Fibroblast of upper back skin (primary cell): ENCODE measurements around the gene DGLUCY.
"Not testable (repeated sequence)": the region's sequence is repeated elsewhere in the genome, so short reads cannot be mapped to it uniquely, and the experiment has no call there.

ENCODE experiments used
- DNase-seq: peaks from one replicate; pipeline ENCODE4 v3.0.0-alpha.2; 2013

Gene DGLUCY

DNA sequence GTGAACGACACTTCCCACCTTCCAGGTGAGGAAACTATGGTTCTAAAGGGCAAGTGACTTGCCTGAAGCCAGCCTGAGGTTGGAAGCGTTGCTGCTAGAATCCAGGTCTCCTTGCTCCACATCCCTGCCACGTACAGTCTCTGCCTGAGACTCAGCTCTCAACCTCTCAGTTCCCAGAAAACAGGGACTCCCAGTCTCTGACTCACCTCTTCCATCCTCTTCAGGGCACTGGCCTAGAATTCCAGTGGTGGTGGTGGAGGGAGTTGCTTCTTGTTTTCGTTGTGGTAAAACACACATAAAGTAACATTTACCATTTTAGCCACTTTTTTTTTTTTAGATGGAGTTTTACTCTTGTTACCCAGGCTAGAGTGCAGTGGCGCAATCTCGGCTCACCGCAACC lies 123.3 kb downstream of the DGLUCY start:
- peak; percentile 82 for DNase-seq

DNA sequence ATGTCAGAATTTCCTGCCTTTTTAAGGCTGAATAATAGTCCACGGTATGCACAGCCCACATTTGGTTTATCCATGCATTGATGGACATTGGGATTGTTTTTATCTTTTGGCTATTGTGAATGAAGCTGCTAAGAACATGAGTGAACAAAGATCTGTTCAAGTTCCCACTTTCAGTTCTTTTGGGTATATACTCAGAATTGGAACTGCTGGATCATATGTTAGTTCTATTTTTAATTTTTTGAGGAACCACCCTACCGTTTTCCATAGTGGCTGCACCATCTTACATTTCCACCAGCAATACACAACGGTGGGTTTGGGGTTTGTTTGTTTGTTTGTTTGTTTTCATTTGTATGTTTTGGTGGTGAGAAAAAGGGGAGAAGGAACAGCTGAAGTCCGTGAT lies 124.2 kb downstream of the DGLUCY start:
- DNase-seq, result no peak

DNA sequence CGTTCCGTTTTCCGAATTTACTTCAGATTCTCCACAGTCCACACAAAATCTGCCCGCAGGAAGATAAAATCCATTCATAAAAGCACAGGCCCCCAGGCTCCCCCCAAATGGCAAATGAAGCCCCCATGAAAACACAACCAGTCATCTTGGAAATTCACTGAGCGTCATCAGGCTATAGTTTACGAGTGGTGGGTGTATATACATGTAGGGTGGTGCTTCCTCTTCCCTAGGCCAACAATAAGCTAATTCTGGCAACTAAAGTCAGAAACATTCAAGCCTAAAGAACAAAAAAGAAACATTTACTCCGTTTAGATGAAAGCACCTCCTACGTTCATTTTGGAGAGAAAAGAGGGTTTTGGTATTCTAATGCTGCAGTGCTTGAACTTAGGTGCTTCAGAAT lies 124.8 kb downstream of the DGLUCY start:
- no peak for DNase-seq

DNA sequence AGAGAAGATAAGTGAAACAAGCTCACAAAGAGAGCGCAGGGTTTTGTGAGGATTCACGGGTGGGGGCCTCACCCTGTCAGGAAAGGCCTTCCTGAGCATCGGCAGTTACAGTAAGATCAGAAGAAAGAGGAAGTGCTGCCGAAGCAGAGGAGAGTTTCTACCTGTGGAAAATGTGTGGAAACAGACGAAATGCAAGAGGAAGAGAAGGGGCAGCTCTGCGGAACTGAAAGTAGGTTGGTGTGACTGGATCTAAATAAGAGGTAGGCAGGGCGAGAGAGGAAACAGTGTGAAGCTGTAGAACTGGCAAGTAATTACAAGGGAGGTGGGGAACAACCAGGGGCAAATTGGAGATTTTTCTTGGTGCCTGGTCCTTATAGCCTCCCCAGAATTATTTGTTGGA lies 128.0 kb downstream of the DGLUCY start:
- DNase-seq, result no peak

DNA sequence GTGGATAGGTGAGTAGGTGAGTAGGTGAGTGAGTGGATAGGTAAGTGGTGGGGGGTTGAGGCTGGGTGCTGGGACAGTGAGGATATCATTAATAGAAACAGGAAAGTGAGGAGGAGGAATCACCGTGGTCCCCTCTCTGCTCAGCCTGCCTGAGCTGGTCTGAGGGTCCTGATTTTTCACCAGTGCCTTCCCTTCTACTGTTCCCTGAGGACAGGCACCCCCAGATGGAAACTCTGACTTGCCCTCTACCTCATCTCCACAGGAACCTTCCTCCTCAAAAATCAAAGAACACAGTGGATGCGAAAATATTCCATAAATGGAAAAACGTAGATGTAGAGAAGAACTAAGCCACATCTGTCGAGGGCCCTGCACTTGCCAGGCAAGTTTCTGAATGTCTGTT lies 128.8 kb downstream of the DGLUCY start:
- DNase-seq, result no peak

DNA sequence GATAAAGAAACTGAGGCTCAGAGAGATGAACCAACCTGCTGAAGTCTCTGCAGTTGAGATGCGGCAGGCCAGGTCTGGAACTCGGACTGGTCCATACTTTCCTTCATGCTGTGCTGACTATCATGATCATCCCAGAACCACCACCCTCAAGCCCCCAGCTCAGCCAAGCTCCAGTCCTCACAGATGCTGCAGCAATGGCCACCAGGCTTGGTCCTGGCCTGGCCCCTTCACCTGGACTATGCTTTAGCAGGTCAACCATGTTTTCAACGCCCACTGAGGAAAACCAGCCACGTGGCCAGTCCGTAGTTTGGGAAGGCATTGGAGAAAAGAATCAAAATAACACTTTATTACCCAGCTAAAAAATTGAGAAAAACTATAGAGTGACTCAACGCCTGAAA lies 129.2 kb downstream of the DGLUCY start:
- no peak for DNase-seq

DNA sequence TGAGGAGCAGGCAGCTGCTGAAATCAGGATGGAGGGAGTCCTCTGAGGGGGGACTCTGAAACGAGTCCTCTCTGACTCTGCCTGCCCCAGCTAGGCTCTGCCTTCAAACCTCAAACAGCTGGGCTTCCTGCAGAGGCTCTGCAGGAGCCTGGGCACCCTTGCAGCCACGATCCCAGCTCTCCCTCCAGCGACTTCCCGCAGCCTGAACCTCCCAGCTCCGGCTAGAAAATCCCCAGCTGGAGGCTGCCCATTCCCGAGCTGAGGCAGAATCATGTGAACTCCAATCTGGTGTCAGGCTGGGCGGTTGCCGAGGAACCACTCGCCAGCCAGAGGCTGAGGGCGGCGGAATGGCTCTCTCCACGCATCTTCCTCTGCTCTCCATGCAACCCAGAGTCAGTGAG lies 130.6 kb downstream of the DGLUCY start, which contains the start of gene GPR68:
TSS of gene GPR68 (minus strand) at position 204 of the 401 bp plus-strand sequence. CDS start 9,654 bp downstream, outside the sequence.
- DNase-seq, result peak; percentile 69

DNA sequence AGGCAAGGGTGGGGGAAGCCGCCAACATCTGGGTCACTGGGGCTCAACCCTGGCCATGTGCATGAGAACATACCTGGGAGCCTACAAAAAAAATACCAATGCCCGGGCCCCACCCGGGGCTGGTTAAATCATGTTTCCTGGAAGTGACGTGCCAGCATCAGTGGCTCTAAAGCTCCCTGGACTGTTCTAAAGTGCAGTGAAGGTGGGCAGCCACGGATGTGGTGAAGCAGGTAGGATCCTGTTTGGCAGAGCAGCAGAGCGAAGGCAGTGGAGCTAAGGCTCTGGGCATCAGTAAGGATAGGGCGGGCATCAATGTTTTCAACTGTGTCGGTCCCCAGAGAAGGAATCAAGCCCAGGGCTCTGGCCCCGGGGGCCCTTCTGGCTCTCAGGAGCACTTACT lies 131.2 kb downstream of the DGLUCY start:
- DNase-seq, result no peak

DNA sequence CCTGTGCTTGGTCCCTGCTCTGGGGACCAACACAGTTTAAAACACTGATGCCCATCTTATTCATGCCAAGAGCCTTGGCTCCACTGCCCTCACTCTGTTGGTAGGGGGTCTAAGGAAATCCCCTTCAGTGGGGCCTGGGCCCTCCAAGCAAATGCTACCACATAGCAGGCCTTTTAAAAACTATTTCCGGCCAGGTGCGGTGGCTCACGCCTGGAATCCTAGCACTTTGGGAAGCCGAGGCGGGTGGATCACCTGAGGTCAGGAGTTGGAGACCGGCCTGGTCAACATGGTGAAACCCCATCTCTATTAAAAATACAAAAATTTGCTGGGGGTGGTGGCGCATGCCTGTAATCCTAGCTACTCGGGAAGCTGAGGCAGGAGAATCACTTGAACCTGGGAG lies 131.7 kb downstream of the DGLUCY start:
- not testable (repeated sequence) for DNase-seq

DNA sequence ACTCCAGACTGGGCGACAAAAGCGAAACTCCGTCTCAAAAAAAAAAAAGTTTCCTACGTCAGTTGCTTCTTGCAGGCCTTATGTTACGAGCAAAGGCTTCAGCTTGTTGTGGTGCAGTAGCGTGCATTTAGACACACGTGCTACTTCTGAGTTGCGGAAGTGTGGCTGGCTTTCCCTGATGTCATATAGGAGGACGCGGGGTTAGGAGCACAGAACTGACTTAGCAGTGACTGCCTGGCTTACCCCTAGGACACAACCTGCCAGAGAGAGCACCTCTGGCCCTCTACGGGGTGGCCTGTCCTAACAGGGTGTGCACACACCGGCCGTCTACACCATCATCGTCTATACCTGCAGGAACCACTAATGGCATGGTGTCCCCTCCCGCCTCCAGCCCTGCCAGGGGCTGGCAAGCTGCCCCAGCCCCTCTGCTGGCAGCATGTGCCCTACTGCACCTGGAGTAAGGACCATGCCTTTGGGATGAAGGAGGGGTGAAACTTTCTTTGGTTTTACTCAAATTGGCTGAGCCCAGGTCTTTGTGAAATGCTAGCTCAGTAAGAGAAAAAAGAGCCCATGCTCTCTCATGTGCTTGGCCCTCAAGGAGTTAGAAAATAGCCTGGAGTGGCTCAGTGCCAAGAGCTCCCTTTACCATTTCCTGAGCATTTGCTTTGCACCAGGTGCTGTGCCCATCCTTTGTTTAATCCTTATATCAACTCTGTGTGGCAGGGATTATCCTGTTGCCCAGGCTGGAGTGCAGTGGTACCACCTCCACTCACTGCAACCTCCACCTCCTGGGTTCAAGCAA lies 132.4 kb downstream of the DGLUCY start:
- DNase-seq, result no peak

DNA sequence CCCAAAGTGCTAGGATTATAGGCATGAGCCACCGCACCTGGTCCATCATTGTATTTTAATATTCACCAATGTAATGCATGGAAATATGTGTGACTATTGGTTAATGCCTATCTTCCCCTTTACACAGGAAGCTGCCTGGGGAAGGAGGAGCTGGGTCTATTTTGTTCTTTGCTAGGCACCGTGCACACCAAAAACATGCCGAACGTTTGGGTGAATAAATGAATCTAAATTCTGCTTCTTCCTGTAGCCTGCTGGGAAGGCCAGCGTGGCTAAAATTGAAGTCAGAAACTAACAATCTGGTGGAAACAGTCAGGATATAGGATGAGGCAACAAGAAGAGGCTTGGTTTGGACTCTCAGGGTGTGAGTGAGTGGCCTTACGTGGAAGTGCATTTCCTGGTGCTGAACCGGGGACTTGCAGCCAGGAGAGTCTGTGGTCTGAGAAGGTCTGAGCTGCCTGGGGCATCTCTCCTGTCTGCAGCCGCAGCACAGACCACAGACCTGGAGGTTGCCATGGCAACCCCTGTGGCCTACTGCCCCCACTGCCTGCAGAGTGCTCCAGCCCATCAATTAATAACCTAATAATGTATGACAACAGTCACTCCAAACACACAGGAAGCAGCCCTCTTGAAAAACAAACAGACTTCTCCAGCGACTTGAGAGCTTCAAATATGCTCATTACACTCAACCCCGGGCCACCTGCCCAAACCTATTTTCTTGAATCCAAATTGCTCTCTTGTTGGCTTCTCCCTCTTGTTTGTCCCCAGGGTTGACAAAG lies 136.2 kb downstream of the DGLUCY start:
- DNase-seq, result peak; percentile 46

DNA sequence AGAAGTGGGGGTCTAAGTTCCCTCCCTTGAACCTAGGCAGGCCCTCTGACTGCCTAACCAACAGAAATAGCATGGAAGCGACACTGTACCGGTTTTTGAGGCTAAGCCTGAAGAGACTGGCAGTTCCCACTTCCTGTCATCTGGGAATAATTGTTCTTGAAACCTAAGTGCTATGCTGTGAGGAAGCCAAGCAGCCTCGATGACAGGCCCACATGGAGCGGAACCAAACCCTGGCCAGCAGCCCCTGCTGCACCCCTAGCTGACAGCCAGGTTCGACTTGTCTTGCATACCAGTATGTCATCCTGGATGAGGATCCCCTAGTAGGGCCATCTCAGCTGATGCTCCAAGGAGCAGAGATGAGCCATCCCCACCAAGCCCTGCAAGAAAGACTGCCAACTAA lies 137.0 kb downstream of the DGLUCY start:
- peak; percentile 51 for DNase-seq

DNA sequence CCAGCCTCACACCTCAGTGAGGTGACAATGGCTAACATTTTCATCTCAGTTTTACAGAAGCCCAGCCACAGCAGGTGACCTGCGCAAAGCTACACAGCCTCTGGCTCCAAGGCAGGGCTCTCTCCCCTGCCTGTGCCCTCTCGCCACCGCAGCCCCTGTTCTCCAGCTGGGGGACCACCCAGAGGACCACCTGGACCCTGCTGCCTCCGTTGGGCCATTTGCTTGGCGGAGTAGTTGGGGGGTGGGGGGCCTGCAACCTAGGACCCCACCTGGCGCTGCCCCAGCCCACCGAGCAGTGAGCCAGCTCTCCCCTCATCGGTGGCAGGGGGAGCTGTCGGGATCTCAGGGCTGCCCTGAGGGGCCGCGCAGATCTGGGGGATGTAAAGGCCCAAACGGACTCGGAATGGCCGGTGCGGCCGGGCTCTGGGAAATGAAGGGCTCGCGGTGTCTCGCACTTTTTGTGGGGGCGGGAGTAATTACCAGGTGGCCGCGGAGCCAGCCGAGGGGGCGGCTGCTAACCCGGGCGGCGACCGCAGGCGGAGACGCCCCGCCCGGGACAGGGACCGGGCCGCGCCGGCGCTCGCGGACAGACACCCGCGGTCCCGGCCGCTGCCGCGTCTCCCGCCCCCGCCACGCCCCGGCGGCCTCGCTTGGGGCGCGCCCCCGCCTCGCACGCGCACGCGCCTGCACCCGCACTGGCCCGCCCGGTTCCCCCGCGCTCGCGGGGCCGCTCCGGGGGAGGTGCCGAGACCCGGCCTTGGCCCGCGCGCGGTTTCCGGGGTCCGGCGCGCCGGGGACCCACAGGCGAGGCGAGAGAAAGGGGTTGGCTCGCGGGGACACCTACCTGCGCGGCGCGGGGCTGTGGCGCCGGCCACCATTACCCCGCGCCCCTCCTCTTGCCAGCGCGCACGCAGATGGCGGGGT lies 139.3 kb downstream of the DGLUCY start:
- DNase-seq, result no peak

DNA sequence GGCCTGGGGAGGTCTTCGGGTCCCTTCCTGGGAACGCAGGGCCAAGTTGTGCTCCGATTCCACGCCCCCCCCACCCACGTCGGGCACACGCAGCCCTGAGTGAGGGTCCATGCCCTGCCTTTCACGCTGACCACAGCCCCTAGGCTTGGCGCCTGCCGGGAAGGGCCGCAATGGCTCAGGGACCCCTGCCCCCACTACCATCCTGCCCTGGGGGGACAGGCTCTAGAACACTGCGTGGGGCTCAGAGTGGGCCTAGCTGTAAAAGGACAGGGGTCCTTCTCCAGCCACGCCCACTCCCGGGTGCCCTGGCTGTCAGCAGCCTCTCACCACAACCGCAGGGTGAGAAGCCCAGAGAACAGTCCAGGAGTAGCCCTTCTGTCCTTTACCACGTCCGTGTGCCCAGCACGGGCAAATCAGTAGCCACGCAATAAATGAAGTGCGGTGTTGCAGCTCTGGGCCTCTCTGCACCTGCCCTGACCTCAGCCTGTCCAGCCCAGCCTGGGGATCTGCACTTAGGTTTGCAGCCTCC lies 140.0 kb downstream of the DGLUCY start:
- DNase-seq, result no peak

DNA sequence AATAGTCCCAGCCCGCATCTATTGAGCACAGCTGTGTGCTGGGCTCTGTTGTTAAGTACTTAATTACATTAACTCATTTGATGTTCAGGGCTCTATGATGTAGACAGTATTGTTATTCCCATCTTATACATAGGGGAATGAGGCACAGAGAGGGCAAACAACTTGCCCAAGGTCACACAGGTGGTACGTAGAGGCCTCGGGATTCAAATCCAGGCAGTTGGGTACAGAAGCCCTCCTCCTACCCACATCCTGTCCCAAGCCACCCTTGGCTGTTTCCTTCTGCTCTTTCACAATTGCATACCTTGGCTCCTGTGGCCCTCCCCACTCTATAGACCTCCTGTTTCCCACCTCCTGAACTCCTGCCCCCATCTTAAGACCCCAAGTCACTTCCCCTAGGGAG lies 140.6 kb downstream of the DGLUCY start:
- no peak for DNase-seq

DNA sequence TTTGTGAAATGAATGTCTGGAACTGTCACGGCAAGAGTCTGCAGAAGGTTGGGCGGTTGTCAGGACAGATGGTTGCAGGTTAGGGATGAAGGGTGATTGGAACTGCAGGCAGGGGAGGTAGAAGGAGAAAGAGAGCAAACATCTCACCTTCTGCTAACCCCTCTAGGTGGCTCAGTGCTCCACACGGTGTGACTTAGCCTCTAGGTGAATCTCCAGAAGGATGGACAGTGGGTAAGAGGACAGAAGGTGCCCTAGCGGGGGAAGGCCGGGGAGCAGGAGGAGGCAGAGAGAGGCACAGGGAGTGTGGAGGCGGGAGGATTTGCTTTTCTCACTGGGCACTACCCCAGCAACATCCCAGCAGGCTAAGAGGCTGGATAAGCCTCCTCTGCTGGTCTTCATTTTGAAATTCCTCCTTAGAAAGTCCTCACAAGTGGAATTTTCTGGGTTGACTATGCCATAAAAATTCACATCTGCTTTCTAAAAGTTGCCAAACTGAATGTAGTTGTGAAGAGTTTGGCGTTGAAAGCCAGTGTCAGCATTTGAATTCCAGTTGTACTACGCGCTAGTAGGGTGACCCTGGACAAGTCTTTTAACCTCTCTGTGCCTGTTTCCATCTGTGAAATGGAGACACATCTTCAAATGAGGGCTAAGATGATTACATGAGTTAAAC lies 141.3 kb downstream of the DGLUCY start:
- DNase-seq, result no peak

DNA sequence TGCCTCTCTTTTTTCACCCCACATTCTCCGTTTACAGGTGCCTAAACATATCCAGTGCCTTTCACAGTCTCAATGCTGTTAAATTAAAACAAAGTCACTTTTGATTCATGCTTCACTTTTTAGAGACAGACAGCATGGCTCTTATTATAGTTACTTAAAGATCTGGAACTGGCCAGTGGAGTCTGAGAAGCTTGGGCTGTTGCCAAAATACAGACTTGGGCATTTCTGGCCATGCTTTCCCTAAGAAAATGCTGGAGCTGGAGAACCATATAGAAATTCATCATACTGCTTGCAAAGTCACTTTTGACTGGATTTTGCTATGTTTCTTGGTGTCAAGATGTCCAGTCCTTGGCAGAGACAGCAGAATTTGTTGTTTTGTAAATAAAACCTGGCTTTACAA lies 142.8 kb downstream of the DGLUCY start:
- DNase-seq, result no peak

DNA sequence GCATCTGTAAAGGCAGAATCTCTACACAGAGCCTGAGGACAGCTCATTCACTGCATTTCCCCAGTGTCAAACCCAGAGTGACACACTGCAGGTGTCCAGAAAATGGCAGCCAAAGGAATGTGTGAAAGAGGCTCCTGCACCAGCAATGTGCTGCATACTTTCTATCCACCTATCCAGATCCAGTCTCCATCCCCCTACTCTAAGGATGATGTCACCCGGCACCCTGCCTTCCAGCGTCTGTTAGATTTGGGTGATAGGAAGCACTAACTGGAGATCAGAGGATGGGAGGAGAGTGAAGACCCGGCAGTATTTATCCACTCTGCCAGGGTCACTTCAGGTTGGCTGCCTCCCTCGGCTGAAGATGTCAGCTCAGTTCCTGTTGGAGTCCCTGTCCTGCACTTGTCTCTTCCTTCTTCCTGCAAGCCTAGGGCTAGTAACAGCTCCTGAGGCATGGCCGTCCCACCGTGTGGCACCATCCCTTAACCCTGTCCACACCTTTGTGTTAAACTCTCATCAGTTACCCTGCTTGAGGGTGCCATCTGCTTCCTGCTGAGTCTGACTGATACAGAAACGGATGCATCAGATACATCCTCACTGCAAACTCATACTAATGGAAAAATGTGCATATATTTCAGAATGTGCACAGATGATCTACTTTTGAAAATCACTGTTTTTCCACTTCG lies 143.6 kb downstream of the DGLUCY start:
- DNase-seq, result no peak

DNA sequence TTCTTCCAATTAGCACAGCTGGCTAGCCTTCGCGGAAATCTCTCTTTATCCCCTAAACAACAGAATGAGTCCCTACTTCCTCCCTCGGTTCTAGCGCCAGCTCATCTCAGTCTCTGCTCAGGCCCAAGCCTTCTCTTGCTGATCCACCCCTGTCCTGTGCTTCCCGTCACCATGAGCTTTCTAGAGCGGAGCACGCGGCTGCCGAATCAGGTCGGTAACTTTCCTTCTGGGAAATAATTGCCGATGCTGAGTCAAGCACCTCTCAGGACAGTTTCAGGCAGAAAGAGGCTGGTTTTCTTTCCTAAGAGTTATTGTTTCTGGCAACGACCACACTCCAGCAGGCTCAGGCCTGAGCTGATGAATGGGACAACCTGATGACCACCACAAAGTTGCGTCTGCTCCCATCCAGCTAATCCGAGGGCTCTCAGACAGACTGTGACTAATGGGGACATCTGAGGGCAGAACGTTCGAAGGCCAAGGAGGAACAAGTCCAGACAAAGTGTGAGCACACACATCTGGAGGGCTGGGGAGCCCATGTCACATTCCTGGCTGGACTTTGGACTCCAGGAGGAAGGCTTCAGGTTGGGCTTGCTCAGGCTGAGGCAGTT lies 144.2 kb downstream of the DGLUCY start:
- peak; percentile 69 for DNase-seq

DNA sequence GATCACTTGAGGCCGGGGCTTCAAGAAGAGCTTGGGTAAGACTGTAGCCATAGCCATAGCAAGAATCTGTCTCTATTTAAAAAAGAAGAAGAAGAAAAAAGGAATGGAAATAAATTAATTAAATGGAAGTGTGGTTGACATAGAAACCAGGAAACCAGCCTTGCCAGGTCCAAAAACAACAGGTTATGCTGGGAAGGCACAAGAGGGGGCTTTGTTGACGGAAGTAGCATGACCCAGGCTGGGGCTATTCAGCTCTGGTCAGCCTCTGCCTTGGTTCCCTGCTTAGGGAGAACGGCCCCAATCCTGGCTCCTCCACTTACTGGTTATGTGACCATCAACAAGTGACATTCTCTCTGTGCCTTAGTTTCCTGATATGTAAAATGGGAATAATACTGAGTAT lies 145.0 kb downstream of the DGLUCY start:
- no peak for DNase-seq

DNA sequence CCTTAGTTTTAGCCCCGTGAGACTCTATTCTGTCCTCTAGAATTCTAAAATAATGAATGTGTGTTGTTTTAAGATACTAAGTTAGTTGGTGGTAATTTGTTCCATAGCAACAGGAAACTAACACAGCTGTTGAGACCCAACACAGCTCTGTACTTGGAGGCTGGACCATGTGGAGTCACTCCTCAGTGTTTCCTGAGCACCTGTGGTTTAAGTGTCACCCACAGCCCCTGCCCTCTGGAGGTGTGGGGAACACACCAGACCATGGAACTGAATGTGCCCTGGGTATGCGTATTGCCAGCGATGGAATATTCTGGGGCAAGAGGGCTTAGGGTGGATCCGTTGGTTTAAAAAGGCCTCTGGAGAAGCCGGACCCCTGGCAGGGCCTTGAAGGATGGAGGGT lies 147.2 kb downstream of the DGLUCY start:
- no peak for DNase-seq
